GM19372 (cell line): Measurements from ENCODE around the gene B3GALNT1.

ENCODE experiments used
- ATAC-seq: cut with Tn5 transposase; IDR thresholded peaks from one replicate; pipeline ENCODE4 v1.9.1; 2021; ENCODE audit warnings: mild to moderate bottlenecking, low read depth, moderate library complexity; ENCODE audit not compliant: unreplicated experiment

B3GALNT1 gene

DNA sequence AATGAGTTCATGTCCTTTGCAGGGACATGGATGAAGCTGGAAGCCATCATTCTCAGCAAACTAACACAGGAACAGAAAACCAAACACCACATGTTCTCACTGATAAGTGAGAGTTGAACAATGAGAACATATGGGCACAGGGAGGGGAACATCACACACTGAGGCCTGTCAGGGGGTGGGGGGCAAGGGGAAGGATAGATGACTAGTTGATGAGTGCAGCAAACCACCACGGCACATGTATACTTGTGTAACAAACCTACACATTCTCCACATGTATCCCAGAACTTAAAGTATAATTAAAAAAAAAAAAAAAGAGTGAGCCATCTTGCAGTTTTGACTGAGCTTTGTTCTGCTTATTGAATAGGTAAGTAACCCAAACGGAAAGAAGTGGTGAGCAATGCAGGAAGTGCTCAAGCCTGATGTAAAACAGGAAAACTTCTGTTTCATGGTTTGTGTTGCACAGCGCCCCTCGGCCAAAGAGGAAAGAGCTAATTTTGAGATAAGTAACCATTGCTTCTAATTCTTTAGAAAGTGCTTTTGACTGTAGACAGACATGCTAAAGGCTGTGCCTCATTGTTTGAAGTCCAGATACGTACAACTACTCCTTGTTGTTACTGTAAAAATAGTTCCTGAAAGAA, 70.1 kb downstream of the B3GALNT1 start:
- ATAC-seq, result peak; percentile 69
